ENCODE data around the gene ANTXR1.

Gene ANTXR1

GRCh38 chr2:69147841-69148533 lies 135.0 kb downstream of the ANTXR1 start:
- DNase-seq (ENCODE audit: extremely low read depth, low read depth), result no peak
- no peak overlapping the region for H3K4me3 ChIP-seq (replicated peaks; ENCODE audit: low read depth, low read length)
- TF ChIP-seq, protein P1, sequence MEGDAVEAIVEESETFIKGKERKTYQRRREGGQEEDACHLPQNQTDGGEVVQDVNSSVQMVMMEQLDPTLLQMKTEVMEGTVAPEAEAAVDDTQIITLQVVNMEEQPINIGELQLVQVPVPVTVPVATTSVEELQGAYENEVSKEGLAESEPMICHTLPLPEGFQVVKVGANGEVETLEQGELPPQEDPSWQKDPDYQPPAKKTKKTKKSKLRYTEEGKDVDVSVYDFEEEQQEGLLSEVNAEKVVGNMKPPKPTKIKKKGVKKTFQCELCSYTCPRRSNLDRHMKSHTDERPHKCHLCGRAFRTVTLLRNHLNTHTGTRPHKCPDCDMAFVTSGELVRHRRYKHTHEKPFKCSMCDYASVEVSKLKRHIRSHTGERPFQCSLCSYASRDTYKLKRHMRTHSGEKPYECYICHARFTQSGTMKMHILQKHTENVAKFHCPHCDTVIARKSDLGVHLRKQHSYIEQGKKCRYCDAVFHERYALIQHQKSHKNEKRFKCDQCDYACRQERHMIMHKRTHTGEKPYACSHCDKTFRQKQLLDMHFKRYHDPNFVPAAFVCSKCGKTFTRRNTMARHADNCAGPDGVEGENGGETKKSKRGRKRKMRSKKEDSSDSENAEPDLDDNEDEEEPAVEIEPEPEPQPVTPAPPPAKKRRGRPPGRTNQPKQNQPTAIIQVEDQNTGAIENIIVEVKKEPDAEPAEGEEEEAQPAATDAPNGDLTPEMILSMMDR (IDR thresholded peaks at IDR 0.05; ENCODE audit: low read depth, low read length, missing control alignments), result no peak

- no peak for DNase-seq (ENCODE audit: extremely low read depth, low read depth)
- TF ChIP-seq, protein P1 (IDR thresholded peaks at IDR 0.05; ENCODE audit: low read depth, low read length, missing control alignments), result no peak
- H3K4me3 ChIP-seq (replicated peaks; ENCODE audit: low read depth, low read length), result no peak overlapping the region
These were observed 136.7 kb downstream of the ANTXR1 start for GRCh38 chr2:69149631-69150215.

DNA sequence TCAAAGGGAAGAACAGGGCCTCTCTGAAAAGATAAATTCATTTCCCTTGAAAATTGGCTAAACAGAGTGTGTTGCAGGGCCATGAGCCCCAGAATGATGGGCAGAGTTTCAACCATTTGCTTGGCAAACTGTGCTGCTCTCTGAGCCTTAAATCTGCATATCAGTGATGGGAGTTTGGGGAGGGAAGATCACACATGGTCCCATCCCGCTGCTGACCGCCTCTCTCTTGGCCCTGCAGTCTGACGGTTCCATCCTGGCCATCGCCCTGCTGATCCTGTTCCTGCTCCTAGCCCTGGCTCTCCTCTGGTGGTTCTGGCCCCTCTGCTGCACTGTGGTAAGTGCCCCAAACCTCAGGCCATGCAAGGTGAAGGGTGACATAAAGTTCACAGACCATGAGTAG lies 139.0 kb downstream of the ANTXR1 start:
- DNase-seq (ENCODE audit: extremely low read depth, low read depth), result no peak
- TF ChIP-seq, protein P1 (IDR thresholded peaks at IDR 0.05; ENCODE audit: low read depth, low read length, missing control alignments), result no peak
- no peak overlapping the region for H3K4me3 ChIP-seq (replicated peaks; ENCODE audit: low read depth, low read length)

GRCh38 chr2:69152847-69153583 lies 140.0 kb downstream of the ANTXR1 start:
- TF ChIP-seq, protein P1 (IDR thresholded peaks at IDR 0.05; ENCODE audit: low read depth, low read length, missing control alignments), result no peak
- no peak overlapping the region for H3K4me3 ChIP-seq (replicated peaks; ENCODE audit: low read depth, low read length)
- no peak for DNase-seq (ENCODE audit: extremely low read depth, low read depth)

- no peak overlapping the region for H3K4me3 ChIP-seq (replicated peaks; ENCODE audit: low read depth, low read length)
- DNase-seq (ENCODE audit: extremely low read depth, low read depth), result no peak
- TF ChIP-seq, protein P1 (IDR thresholded peaks at IDR 0.05; ENCODE audit: low read depth, low read length, missing control alignments), result no peak
These were observed 141.1 kb downstream of the ANTXR1 start for GRCh38 chr2:69154106-69154505.

DNA sequence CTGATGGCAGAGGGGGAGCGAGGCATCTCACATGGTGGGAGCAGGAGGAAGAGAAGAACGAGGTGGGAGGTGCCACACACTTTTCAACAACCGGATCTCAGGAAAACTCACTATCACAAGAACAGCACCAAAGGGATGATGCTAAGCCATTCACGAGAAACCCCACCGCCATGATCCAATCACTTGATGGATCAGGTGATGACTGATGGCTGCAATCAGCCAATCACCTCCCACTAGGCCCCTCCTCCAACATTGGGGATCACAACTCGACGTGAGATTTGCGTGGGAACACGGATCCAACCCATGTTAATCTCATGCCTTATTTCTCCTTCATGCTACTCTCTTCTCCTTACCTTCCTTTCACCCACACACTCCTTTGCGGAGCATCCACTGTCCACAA lies 143.6 kb downstream of the ANTXR1 start:
- H3K4me3 ChIP-seq (replicated peaks; ENCODE audit: low read depth, low read length), result no peak overlapping the region
- DNase-seq (ENCODE audit: extremely low read depth, low read depth), result no peak
- TF ChIP-seq, protein P1 (IDR thresholded peaks at IDR 0.05; ENCODE audit: low read depth, low read length, missing control alignments), result no peak
